Vagina (tissue), 2 donors: ENCODE data around the gene DOCK8. TPM values are rescaled to one million over a fixed set of nuclear protein-coding genes. Genes with fewer than 3 reads are reported as not detected.

Source experiments
- DNase-seq, 2 donors: peaks; one replicate each; pipeline ENCODE4 v3.0.0-alpha.2; 2017; ENCODE audit errors: extremely low spot score in 2 of 2
- H3K27ac ChIP-seq: fragments of 200-600 bp; sonication (generic); one replicate; pipeline ENCODE4 v1.5.1; 2019
- H3K27me3 ChIP-seq: fragments of 200-600 bp; sonication (generic); one replicate; pipeline ENCODE4 v1.5.1; 2019
- H3K36me3 ChIP-seq, 2 donors: fragments of 200-600 bp; sonication (generic); one replicate each; pipeline ENCODE4 v1.5.1; 2017 to 2019
- H3K4me1 ChIP-seq: fragments of 200-600 bp; sonication (generic); one replicate; pipeline ENCODE4 v1.5.1; 2019
- H3K4me3 ChIP-seq, 2 donors: fragments of 200-600 bp; sonication (generic); 1 replicate in 1 of 2; 2 replicates in 1 of 2; pipeline ENCODE4 v1.5.1; 2016 to 2019
- H3K9me3 ChIP-seq: fragments of 200-600 bp; sonication (generic); one replicate; pipeline ENCODE4 v1.5.1; 2019
- CTCF ChIP-seq, 3 experiments: fragments of 450-650 bp in 2 of 3; fragments of 200-600 bp in 1 of 3; sonication (generic) in 1 of 3; IDR thresholded peaks; one replicate each; pipeline ENCODE4 v1.5.1; 2017 to 2019; ENCODE audit warnings: antibody characterized with exemption in 3 of 3, mild to moderate bottlenecking in 2 of 3, moderate library complexity in 2 of 3
- POLR2A ChIP-seq, 2 donors: fragments of 450-650 bp; IDR thresholded peaks; one replicate each; pipeline ENCODE4 v1.6.1; 2017; ENCODE audit warnings: antibody characterized with exemption in 2 of 2, mild to moderate bottlenecking in 2 of 2, moderate library complexity in 2 of 2
- POLR2AphosphoS5 ChIP-seq, 2 donors: sonication (generic); formaldehyde crosslinking; IDR thresholded peaks; one replicate each; pipeline ENCODE4 v1.9.0; 2017; ENCODE audit warnings: antibody characterized with exemption in 2 of 2, mild to moderate bottlenecking in 2 of 2, low read depth in 1 of 2; ENCODE audit not compliant: insufficient read depth in 1 of 2
- intact Hi-C: fragments of 100-400 bp; cut with DNase I; formaldehyde crosslinking; loops from one replicate; pipeline ENCODE4 v1.15.1; 2023
- total RNA-seq: library from RNA; depleted of rRNA; stranded (reverse); fragments of >200 nt; gene quantifications from one replicate; pipeline ENCODE4 v1.2.3, GENCODE V29; 2016

Gene DOCK8
- total RNA-seq, 1 donor from 2014 or later: 18.4 TPM

- no peak for TF ChIP-seq POLR2A (IDR thresholded peaks at IDR 0.05)
- no peaks in the 10 kb centered on the region for H3K27me3 ChIP-seq
- no peaks in the 10 kb centered on the region for H3K4me1 ChIP-seq
- H3K36me3 ChIP-seq: no peaks in the 10 kb centered on the region
- no peaks in the 10 kb centered on the region for H3K9me3 ChIP-seq
- H3K4me3 ChIP-seq: no peak overlapping the region
- H3K27ac ChIP-seq: no peak overlapping the region
- no peak for DNase-seq
- intact Hi-C loops: no loop called here
These were observed 56.1 kb downstream of the DOCK8 start for GRCh38 chr9:270657-271237.

- Histone ChIP-seq H3K9me3 (no peaks in the 10 kb centered on the region), H3K4me1 (no peaks in the 10 kb centered on the region), H3K36me3 (no peaks in the 10 kb centered on the region), H3K4me3 (peak overlapping the region in 1 of 2 donors; percentile 11), H3K27ac (no peak overlapping the region), H3K27me3 (no peaks in the 10 kb centered on the region)
- TF ChIP-seq POLR2A (IDR thresholded peaks at IDR 0.05) (no peak), CTCF (IDR thresholded peaks at IDR 0.05) (no peak), POLR2AphosphoS5 (IDR thresholded peaks at IDR 0.05; ENCODE audit: insufficient read depth in 1 of 2, low read depth in 1 of 2) (no peak)
- intact Hi-C loops: no loop called here
- DNase-seq: no peak
These were observed 57.9 kb downstream of the DOCK8 start for GRCh38 chr9:272251-273213.

- no peaks in the 10 kb centered on the region for H3K9me3 ChIP-seq
- H3K4me3 ChIP-seq: no peak overlapping the region
- no peaks in the 10 kb centered on the region for H3K4me1 ChIP-seq
- H3K27ac ChIP-seq: no peak overlapping the region
- H3K36me3 ChIP-seq: no peaks in the 10 kb centered on the region
- no peak for DNase-seq
- intact Hi-C loops: no loop called here
- no peaks in the 10 kb centered on the region for H3K27me3 ChIP-seq
- TF ChIP-seq POLR2AphosphoS5 (IDR thresholded peaks at IDR 0.05; ENCODE audit: insufficient read depth in 1 of 2, low read depth in 1 of 2) (no peak), CTCF (IDR thresholded peaks at IDR 0.05) (no peak), POLR2A (IDR thresholded peaks at IDR 0.05) (no peak)
These were observed 59.7 kb downstream of the DOCK8 start for GRCh38 chr9:274406-274805.

GRCh38 chr9:277601-278295 is 63.1 kb downstream of the DOCK8 start:
- TF ChIP-seq CTCF (IDR thresholded peaks at IDR 0.05) (no peak), POLR2AphosphoS5 (IDR thresholded peaks at IDR 0.05; ENCODE audit: insufficient read depth in 1 of 2, low read depth in 1 of 2) (no peak), POLR2A (IDR thresholded peaks at IDR 0.05) (no peak)
- H3K27ac ChIP-seq: no peak overlapping the region
- no peak overlapping the region for H3K4me3 ChIP-seq
- H3K36me3 ChIP-seq: no peaks in the 10 kb centered on the region
- no peaks in the 10 kb centered on the region for H3K27me3 ChIP-seq
- no peaks in the 10 kb centered on the region for H3K9me3 ChIP-seq
- intact Hi-C loops: no loop called here
- H3K4me1 ChIP-seq: no peaks in the 10 kb centered on the region
- DNase-seq: no peak

- H3K27ac ChIP-seq: no peak overlapping the region
- H3K27me3 ChIP-seq: no peaks in the 10 kb centered on the region
- H3K9me3 ChIP-seq: no peaks in the 10 kb centered on the region
- H3K36me3 ChIP-seq: no peaks in the 10 kb centered on the region
- TF ChIP-seq CTCF (IDR thresholded peaks at IDR 0.05): no peak
- TF ChIP-seq POLR2AphosphoS5 (IDR thresholded peaks at IDR 0.05; ENCODE audit: insufficient read depth in 1 of 2, low read depth in 1 of 2): no peak
- TF ChIP-seq POLR2A (IDR thresholded peaks at IDR 0.05): no peak
- H3K4me1 ChIP-seq: no peaks in the 10 kb centered on the region
- intact Hi-C loops: no loop called here
- no peak for DNase-seq
- H3K4me3 ChIP-seq: no peak overlapping the region
These were observed 64.0 kb downstream of the DOCK8 start for GRCh38 chr9:278651-279050.
